OCI-LY3 (cell line): ENCODE data around the gene NDRG2.

Experiments used
- H2AFZ ChIP-seq: fragments of 200-600, 300-600 bp; shearing (Covaris generic); 2 replicates; pipeline ENCODE4 v1.6.0; 2014; ENCODE audit warnings: antibody characterized with exemption, low read depth, low read length
- H3K27ac ChIP-seq: fragments of 200-600, 300-600 bp; sonication (generic); 2 replicates; pipeline ENCODE4 v1.5.1; 2014; ENCODE audit warnings: mild to moderate bottlenecking, low read length, moderate library complexity, mixed read lengths
- H3K27me3 ChIP-seq: fragments of 200-600, 300-600 bp; sonication (generic); 2 replicates; pipeline ENCODE4 v1.6.1; 2014; ENCODE audit warnings: low read depth, low read length, mixed read lengths
- H3K36me3 ChIP-seq: fragments of 200-600, 300-600 bp; sonication (generic); replicated peaks from 2 replicates; pipeline ENCODE3; 2014; ENCODE audit warnings: low read depth, low read length, mixed read lengths
- H3K4me1 ChIP-seq: fragments of 300-600, 200-600 bp; sonication (generic); 2 replicates; pipeline ENCODE4 v1.6.1; 2014; ENCODE audit warnings: low read length, mixed read lengths
- H3K4me2 ChIP-seq: fragments of 200-600, 300-600 bp; sonication (generic); 2 replicates; pipeline ENCODE4 v1.6.1; 2014; ENCODE audit warnings: low read length, mixed read lengths
- H3K4me3 ChIP-seq: fragments of 300-600, 200-600 bp; sonication (generic); 2 replicates; pipeline ENCODE4 v1.5.1; 2014; ENCODE audit warnings: antibody characterized with exemption, mild to moderate bottlenecking, low read length, moderate library complexity
- H3K79me2 ChIP-seq: fragments of 300-600, 200-600 bp; shearing (Covaris generic); 2 replicates; pipeline ENCODE4 v1.6.1; 2014; ENCODE audit warnings: mild to moderate bottlenecking, low read length, mixed read lengths
- H3K9ac ChIP-seq: fragments of 300-600, 200-600 bp; shearing (Covaris generic); 2 replicates; pipeline ENCODE4 v1.6.0; 2014; ENCODE audit warnings: mild to moderate bottlenecking, low read length, moderate library complexity
- H3K9me3 ChIP-seq: fragments of 200-600, 300-600 bp; shearing (Covaris generic); 2 replicates; pipeline ENCODE4 v1.6.1; 2014; ENCODE audit warnings: low read length, mixed read lengths; ENCODE audit not compliant: insufficient read depth
- H4K20me1 ChIP-seq: fragments of 200-600, 300-600 bp; sonication (generic); 2 replicates; pipeline ENCODE4 v1.6.1; 2016; ENCODE audit warnings: low read length, mixed read lengths; ENCODE audit not compliant: insufficient read depth
- CTCF ChIP-seq: fragments of 200-600, 300-600 bp; sonication (generic); IDR thresholded peaks from 2 replicates; pipeline ENCODE4 v1.5.1; 2014; ENCODE audit warnings: antibody characterized with exemption, low read length, low read depth
- EZH2phosphoT487 ChIP-seq: fragments of 200-600 bp; shearing (Covaris generic); IDR thresholded peaks from 2 replicates; pipeline ENCODE4 v1.6.1; 2018; ENCODE audit warnings: antibody characterized with exemption, mixed run types, low read depth

The NDRG2 gene

GRCh38 chr14:20996521-20996920, 28.3 kb downstream of the NDRG2 start:
- Histone ChIP-seq H3K9ac (no peak overlapping the region), H2AFZ (no peak overlapping the region), H3K4me3 (no peak overlapping the region), H3K9me3 (no peaks in the 10 kb centered on the region), H3K4me1 (no peaks in the 10 kb centered on the region), H3K27ac (no peak overlapping the region), H4K20me1 (no peaks in the 10 kb centered on the region), H3K36me3 (peaks cover 49% of the 10 kb centered on the region), H3K27me3 (no peaks in the 10 kb centered on the region), H3K4me2 (no peak overlapping the region), H3K79me2 (peaks cover 8% of the 10 kb centered on the region)
- TF ChIP-seq CTCF (no peak), EZH2phosphoT487 (no peak)

DNA sequence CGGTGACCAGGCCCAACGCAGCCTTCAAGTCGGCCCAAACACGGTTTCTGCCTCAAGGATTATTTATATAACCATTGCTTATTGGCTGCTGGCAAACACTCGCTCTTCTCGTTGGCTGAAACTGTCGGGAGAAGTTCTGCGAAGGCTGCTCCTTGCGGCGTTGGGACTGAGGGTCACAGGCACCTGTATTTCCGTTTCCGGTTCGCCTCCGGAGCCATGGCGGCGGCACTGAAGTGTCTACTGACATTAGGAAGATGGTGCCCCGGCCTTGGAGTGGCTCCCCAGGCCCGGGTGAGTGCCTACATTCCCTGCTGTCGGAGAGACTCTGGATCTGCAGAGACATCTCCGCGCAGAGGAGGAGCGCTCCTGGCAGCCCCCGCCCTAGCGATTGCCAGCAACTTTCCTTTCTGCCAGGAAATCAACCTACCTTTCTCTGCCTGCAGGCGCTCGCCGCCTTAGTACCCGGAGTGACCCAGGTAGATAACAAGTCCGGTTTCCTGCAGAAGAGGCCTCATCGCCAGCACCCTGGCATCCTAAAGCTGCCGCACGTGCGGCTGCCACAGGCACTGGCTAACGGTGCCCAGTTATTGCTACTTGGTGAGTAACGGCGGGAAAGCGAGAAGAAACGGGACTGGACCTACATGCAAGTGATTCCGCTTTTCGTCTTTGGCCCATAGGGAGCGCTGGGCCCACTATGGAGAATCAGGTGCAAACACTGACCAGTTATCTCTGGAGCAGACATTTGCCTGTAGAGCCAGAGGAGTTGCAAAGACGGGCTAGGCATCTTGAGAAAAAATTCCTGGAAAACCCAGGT, 34.9 kb downstream of the NDRG2 start, which contains the start of gene METTL17:
Gene METTL17 (plus strand): TSS at position 194 of the 814 bp plus-strand sequence. CDS start 23 bp downstream, at position 217.
- Histone ChIP-seq H3K27ac (peak within 1 kb of the TSS; percentile 43), H3K79me2 (peaks cover 25% of the 10 kb centered on the region), H2AFZ (peak within 1 kb of the TSS; percentile 41; the same call in 1 of the 2 replicates), H3K9ac (peak within 1 kb of the TSS; percentile 79), H3K4me2 (peak within 1 kb of the TSS; percentile 94), H3K4me1 (peaks cover 13% of the 10 kb centered on the region), H3K36me3 (peaks cover 30% of the 10 kb centered on the region), H3K27me3 (no peaks in the 10 kb centered on the region), H4K20me1 (no peaks in the 10 kb centered on the region), H3K9me3 (no peaks in the 10 kb centered on the region), H3K4me3 (peak within 1 kb of the TSS; percentile 93)
- no peak for TF ChIP-seq CTCF
- TF ChIP-seq EZH2phosphoT487 = no peak

DNA sequence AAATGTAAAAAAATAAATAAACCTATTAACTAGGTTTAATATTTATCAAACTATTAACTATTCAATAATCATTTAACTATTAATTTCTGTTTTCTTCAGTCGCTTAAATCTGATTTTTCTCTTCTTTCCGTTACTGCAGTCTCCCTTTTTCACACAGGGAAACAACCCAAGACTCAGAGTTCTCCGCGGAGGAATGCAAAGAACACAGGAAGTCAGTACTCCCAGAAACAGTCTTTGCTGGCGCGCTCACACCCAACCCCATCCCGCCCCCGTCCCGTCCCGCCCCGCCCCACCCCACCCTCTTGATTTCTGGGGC, 35.4 kb downstream of the NDRG2 start:
- no peaks in the 10 kb centered on the region for H3K27me3 ChIP-seq
- H4K20me1 ChIP-seq = no peaks in the 10 kb centered on the region
- H3K79me2 ChIP-seq = peaks cover 25% of the 10 kb centered on the region
- peak overlapping the region; percentile 78 for H3K4me2 ChIP-seq
- TF ChIP-seq CTCF = no peak
- TF ChIP-seq EZH2phosphoT487 = no peak
- H2AFZ ChIP-seq = 0 out of 2 replicates have a peak overlapping the region, but pooled peaks have one; percentile 41
- peak overlapping the region; percentile 93 for H3K4me3 ChIP-seq
- peak overlapping the region; percentile 52 for H3K9ac ChIP-seq
- H3K36me3 ChIP-seq = peaks cover 25% of the 10 kb centered on the region
- peak overlapping the region; percentile 43 for H3K27ac ChIP-seq
- H3K4me1 ChIP-seq = peaks cover 13% of the 10 kb centered on the region
- no peaks in the 10 kb centered on the region for H3K9me3 ChIP-seq

GRCh38 chr14:20988717-20989470, 36.0 kb downstream of the NDRG2 start:
- H3K79me2 ChIP-seq = peaks cover 25% of the 10 kb centered on the region
- H3K27me3 ChIP-seq = no peaks in the 10 kb centered on the region
- H3K4me3 ChIP-seq = peak overlapping the region; percentile 93
- H3K4me1 ChIP-seq = peaks cover 13% of the 10 kb centered on the region
- H3K36me3 ChIP-seq = peaks cover 21% of the 10 kb centered on the region
- peak overlapping the region; percentile 43; the same call in 1 of the 2 replicates for H3K27ac ChIP-seq
- H3K9me3 ChIP-seq = no peaks in the 10 kb centered on the region
- peak overlapping the region; percentile 78 for H3K4me2 ChIP-seq
- no peaks in the 10 kb centered on the region for H4K20me1 ChIP-seq
- peak overlapping the region; percentile 52 for H3K9ac ChIP-seq
- peak overlapping the region; percentile 41; the same call in 1 of the 2 replicates for H2AFZ ChIP-seq
- TF ChIP-seq EZH2phosphoT487 (no peak), CTCF (no peak)
